LNCaP clone FGC (cell line): ENCODE measurements around the gene NRSN2.
A peak's percentile ranks its signal among the peaks of the same experiment; 100 is the strongest.
"Not testable (repeated sequence)": the region's sequence is repeated elsewhere in the genome, so short reads cannot be mapped to it uniquely, and the experiment has no call there.

ENCODE experiments used
- DNase-seq: peaks from one replicate; pipeline ENCODE4 v3.0.0-alpha.2; 2011; ENCODE audit warnings: low read depth
- H3K4me3 ChIP-seq: 2 replicates; pipeline ENCODE4 v1.5.1; 2011; ENCODE audit warnings: mild to moderate bottlenecking, low read depth, low read length, control low read depth
- TF ChIP-seq, protein P1 (sequence below): IDR thresholded peaks from 2 replicates; pipeline ENCODE4 v1.5.1; 2012; ENCODE audit warnings: mild to moderate bottlenecking; ENCODE audit not compliant: control insufficient read depth, insufficient read depth; ENCODE audit errors: extremely low read depth

The NRSN2 gene

DNA sequence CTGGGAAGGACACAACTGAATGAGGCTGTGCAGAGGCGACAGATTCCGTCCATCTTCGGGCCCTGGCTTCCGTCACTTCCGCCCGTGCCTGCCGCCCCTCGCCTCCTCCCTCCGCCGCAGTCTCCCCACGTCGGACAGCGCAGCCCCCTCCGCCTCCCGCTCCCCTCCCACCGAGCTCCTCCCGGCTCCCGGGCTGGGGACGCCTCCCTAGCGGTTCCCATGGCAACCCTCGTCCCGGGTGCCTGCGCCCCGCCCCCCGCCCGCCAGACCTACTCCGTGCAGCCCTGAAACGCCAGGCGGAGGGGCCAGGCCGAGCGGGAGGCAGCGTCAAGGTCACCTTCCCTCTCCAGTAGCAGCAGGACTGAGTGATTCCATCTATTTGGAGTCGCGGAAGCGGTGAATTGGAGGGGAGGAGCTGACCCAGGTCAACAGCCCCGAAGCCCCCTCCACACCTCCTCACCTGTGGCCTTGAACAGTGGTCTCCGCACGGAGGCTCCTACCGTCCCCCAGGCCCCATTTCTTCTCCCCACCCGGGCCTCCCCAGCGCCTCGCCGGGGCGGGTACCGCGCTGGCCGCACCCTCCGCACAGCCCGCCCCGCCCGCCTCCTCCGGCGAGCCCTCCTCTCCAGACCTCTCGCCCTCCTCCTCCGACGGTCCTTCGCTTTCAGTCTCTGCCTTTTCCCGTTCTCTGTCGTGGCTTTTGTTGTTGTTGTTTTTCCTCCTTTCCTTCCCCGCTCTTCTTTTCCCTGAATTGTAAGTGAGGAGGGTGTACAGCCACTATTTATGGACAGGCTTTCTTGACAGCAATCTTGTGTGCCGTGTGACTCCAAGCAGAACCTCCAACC lies 951 bp downstream of the NRSN2 start:
- TF ChIP-seq, protein P1, sequence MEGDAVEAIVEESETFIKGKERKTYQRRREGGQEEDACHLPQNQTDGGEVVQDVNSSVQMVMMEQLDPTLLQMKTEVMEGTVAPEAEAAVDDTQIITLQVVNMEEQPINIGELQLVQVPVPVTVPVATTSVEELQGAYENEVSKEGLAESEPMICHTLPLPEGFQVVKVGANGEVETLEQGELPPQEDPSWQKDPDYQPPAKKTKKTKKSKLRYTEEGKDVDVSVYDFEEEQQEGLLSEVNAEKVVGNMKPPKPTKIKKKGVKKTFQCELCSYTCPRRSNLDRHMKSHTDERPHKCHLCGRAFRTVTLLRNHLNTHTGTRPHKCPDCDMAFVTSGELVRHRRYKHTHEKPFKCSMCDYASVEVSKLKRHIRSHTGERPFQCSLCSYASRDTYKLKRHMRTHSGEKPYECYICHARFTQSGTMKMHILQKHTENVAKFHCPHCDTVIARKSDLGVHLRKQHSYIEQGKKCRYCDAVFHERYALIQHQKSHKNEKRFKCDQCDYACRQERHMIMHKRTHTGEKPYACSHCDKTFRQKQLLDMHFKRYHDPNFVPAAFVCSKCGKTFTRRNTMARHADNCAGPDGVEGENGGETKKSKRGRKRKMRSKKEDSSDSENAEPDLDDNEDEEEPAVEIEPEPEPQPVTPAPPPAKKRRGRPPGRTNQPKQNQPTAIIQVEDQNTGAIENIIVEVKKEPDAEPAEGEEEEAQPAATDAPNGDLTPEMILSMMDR = no peak
- H3K4me3 ChIP-seq = peak overlapping the region; percentile 76
- DNase-seq = no peak

DNA sequence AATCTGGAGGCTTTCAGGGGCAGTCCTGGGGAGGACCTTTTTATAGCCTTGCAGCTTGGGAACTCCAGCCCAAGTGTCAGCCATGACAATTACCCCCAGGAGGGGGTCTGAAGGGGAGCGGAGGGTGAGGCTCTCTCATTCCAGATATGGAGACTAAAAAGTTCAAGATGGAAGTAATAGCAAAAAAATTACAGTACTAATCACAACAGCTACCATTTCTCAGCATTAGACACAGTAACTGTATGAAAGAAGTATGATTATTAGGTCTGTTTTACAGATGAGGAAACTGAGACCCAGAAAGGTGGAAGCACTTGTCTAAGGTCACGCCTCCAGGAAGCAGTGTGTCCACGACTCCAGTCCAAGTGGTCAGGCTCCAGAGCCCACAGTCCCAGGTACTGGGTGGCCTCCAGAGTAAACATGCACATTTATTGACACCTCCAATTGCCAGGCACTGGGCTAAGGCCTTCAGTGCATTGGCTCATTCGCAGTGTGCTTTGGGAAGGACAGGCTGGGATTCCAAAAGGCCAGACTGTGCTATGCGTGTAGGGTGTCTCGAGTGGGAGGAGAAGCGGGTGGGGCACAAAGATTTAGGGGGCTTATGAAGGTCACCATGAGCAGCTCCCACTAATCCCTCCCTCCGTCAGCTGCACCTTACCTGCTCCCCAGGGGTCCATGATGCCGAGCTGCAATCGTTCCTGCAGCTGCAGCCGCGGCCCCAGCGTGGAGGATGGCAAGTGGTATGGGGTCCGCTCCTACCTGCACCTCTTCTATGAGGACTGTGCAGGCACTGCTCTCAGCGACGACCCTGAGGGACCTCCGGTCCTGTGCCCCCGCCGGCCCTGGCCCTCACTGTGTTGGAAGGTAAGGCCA lies 2.3 kb downstream of the NRSN2 start:
- peak overlapping the region; percentile 76; the same call in 1 of the 2 replicates for H3K4me3 ChIP-seq
- no peak for DNase-seq
- TF ChIP-seq, protein P1 = no peak

- TF ChIP-seq, protein P1 = no peak
- DNase-seq = no peak
- H3K4me3 ChIP-seq = no peak overlapping the region
Measured at GRCh38 chr20:353166-353565, 6.3 kb downstream of the NRSN2 start.

GRCh38 chr20:354298-354977 lies 7.5 kb downstream of the NRSN2 start:
- DNase-seq = no peak
- no peak overlapping the region for H3K4me3 ChIP-seq
- TF ChIP-seq, protein P1 = peak; percentile 94

DNA sequence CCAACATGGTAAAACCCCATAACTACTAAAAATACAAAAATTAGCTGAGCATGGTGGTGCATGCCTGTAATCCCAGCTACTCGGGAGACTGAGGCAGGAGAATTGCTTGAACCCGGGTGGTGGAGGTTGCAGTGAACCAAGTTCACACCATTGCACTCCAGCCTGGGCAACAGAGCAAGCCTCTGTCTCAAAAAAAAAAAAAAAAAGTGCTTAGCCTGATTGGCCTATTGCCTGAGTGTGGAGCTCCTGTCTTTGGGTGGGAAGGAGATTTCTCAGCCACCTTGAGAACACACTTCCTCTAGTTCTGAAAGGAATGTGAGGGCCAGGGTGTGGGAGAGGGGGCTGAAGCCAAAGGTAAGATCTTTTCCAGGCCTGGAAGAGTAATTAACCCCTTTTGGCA lies 9.2 kb downstream of the NRSN2 start:
- DNase-seq, H3K4me3 ChIP-seq: not testable (repeated sequence)

DNA sequence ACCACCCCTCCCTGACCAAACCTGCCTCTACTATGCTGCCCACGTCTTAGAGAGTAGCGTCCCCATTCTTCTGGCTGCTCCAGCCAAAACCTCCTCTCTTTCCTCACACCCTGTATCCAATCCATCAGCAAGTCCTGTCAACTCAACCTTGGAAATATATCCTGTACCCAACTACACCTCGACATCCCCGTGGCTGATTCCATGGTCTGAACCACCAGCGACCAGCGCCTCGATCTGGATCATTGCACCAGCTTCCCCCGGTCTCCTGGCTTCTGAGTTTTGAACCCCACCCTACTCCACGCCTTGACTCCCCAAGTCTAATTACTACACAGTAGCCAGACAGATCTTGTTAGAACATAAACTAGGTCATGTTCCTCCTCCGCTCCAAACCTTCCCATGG lies 9.8 kb downstream of the NRSN2 start:
- TF ChIP-seq, protein P1 = no peak
- DNase-seq = no peak
- no peak overlapping the region for H3K4me3 ChIP-seq
